WTC11 (cell line): ENCODE results near the gene INO80. TPM values are rescaled to one million over a fixed set of nuclear protein-coding genes. Genes with fewer than 3 reads are reported as not detected.

Experiments
- ATAC-seq: fragments of 200-7000 bp; cut with Tn5 transposase; 2 replicates; pipeline ENCODE4 v1.10.0; 2021; ENCODE audit warnings: mild to moderate bottlenecking, moderate library complexity
- CTCF ChIA-PET: fragments of 300-600 bp; sonication (Branson Sonifier 250); formaldehyde crosslinking; loops from one replicate; lab custom pipeline; 2021; ENCODE audit warnings: antibody characterized with exemption; lab: Charles Lee
- POLR2A ChIA-PET: fragments of 350-600 bp; sonication (Branson Sonifier 250); formaldehyde crosslinking; loops from one replicate; lab custom pipeline; 2021; ENCODE audit warnings: antibody characterized with exemption; lab: Charles Lee
- DNase-seq: peaks from one replicate; pipeline ENCODE4 v3.0.0; 2021; ENCODE audit warnings: low spot score
- H3K27ac Mint-ChIP-seq: 2 replicates; pipeline ENCODE4 v1.8.0; 2021; ENCODE audit warnings: mixed read lengths
- H3K27me3 Mint-ChIP-seq: 2 replicates; pipeline ENCODE4 v1.8.0; 2021; ENCODE audit warnings: low read depth, mild to moderate bottlenecking, moderate library complexity, mixed read lengths
- H3K36me3 Mint-ChIP-seq: 2 replicates; pipeline ENCODE4 v1.8.0; 2021; ENCODE audit warnings: mixed read lengths
- H3K4me1 Mint-ChIP-seq: 2 replicates; pipeline ENCODE4 v1.8.0; 2022; ENCODE audit warnings: mixed read lengths
- H3K4me3 Mint-ChIP-seq: 2 replicates; pipeline ENCODE4 v1.8.0; 2021; ENCODE audit warnings: mild to moderate bottlenecking, moderate library complexity, mixed read lengths
- H3K9me3 Mint-ChIP-seq: 2 replicates; pipeline ENCODE4 v1.8.0; 2021; ENCODE audit warnings: mixed read lengths
- ATF2 ChIP-seq: sonication (generic); formaldehyde crosslinking; IDR thresholded peaks from 2 replicates; pipeline ENCODE4 v1.8.1; 2022; ENCODE audit warnings: low read depth, missing genetic modification reagents, borderline replicate concordance
- E2F4 ChIP-seq: sonication (generic); formaldehyde crosslinking; IDR thresholded peaks from 2 replicates; pipeline ENCODE4 v1.8.1; 2022; ENCODE audit warnings: low read depth, mild to moderate bottlenecking, moderate library complexity, missing genetic modification reagents, borderline replicate concordance
- MYBL2 ChIP-seq: sonication (generic); formaldehyde crosslinking; IDR thresholded peaks from 2 replicates; pipeline ENCODE4 v1.8.1; 2023; ENCODE audit warnings: mild to moderate bottlenecking, moderate library complexity, missing genetic modification reagents
- NFATC4 ChIP-seq: fragments of 250-450 bp; sonication (Bioruptor Pico); IDR thresholded peaks from 2 replicates; pipeline ENCODE4 v1.9.0; 2021; ENCODE audit warnings: mild to moderate bottlenecking
- NFYB ChIP-seq: sonication (generic); formaldehyde crosslinking; conservative IDR thresholded peaks from 2 replicates; pipeline ENCODE4 v1.8.0; 2022; ENCODE audit warnings: low read depth, missing genetic modification reagents
- PRDM15 ChIP-seq: sonication (generic); formaldehyde crosslinking; IDR thresholded peaks from 2 replicates; pipeline ENCODE4 v1.8.0; 2022; ENCODE audit warnings: missing genetic modification reagents
- TCF7 ChIP-seq: sonication (generic); formaldehyde crosslinking; IDR thresholded peaks from 2 replicates; pipeline ENCODE4 v1.8.0; 2022; ENCODE audit warnings: mild to moderate bottlenecking, low read depth, missing genetic modification reagents, moderate library complexity
- ZBTB43 ChIP-seq: sonication (generic); formaldehyde crosslinking; IDR thresholded peaks from 2 replicates; pipeline ENCODE4 v1.8.1; 2023; ENCODE audit warnings: mild to moderate bottlenecking, missing genetic modification reagents
- ZNF219 ChIP-seq: sonication (generic); formaldehyde crosslinking; IDR thresholded peaks from 2 replicates; pipeline ENCODE4 v1.8.0; 2023; ENCODE audit warnings: missing genetic modification reagents, mild to moderate bottlenecking, borderline replicate concordance
- ZNF396 ChIP-seq: fragments of 250-450 bp; sonication (Bioruptor Pico); IDR thresholded peaks from 2 replicates; pipeline ENCODE4 v1.8.0; 2021; ENCODE audit warnings: mild to moderate bottlenecking, moderate library complexity, borderline replicate concordance
- ZNF512 ChIP-seq: sonication (generic); formaldehyde crosslinking; IDR thresholded peaks from 2 replicates; pipeline ENCODE4 v1.8.1; 2022; ENCODE audit warnings: missing genetic modification reagents, borderline replicate concordance
- ZSCAN18 ChIP-seq: fragments of 250-450 bp; sonication (Bioruptor Pico); IDR thresholded peaks from 2 replicates; pipeline ENCODE4 v2.1.2; 2022; ENCODE audit warnings: mild to moderate bottlenecking, moderate library complexity
- total RNA-seq: library from RNA; stranded (reverse); gene quantifications from 3 replicates; pipeline ENCODE4 v1.2.3, GENCODE V29; 2021
- TF ChIP-seq, protein P1 (sequence below): fragments of 250-450 bp; sonication (Bioruptor Pico); IDR thresholded peaks from 2 replicates; pipeline ENCODE4 v1.8.0; 2021; ENCODE audit warnings: mild to moderate bottlenecking
- TF ChIP-seq, protein P2 (sequence below): fragments of 250-450 bp; sonication (Bioruptor Pico); IDR thresholded peaks from 2 replicates; pipeline ENCODE4 v1.9.0; 2021; ENCODE audit warnings: mild to moderate bottlenecking, borderline replicate concordance
- TF ChIP-seq, protein P3 (sequence below): sonication (generic); formaldehyde crosslinking; IDR thresholded peaks from 2 replicates; pipeline ENCODE4 v1.8.0; 2022; ENCODE audit warnings: mild to moderate bottlenecking, missing genetic modification reagents
- TF ChIP-seq, protein P4 (sequence below): sonication (generic); formaldehyde crosslinking; conservative IDR thresholded peaks from 2 replicates; pipeline ENCODE4 v1.8.1; 2023; ENCODE audit warnings: mild to moderate bottlenecking, low read depth, missing genetic modification reagents, moderate library complexity

Gene INO80
- total RNA-seq, 1 experiment from 2014 or later: 20.6 TPM

DNA sequence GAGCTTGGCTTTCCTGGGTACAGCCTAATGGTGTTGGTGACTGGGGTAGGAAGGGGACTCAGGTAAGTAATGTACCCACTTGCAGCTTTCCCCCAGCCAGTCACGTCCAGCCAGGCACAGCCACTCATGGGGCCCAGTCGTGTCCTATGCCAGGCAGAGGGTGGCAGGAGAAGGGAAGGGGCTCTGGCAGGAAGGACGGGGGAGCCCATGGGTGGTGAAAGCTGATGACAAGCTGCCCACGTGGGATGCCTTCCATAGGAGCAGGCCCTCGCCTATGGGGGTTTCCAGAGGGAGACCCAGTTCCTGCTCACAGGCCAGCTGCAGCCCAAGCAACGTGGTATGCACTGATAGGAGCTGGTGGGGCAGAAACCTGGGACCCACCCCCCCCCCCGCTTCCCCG is 152.1 kb downstream of the INO80 start:
- H3K36me3 Mint-ChIP-seq: no peaks in the 10 kb centered on the region

More for the DNA sequence above, 152.1 kb downstream of the INO80 start:
- Mint-ChIP-seq H3K27me3 (no peaks in the 10 kb centered on the region), H3K4me3 (no peak overlapping the region), H3K9me3 (peaks cover 11% of the 10 kb centered on the region; the same call in 1 of the 2 replicates), H3K27ac (no peak overlapping the region), H3K4me1 (peaks cover 37% of the 10 kb centered on the region)
- TF ChIP-seq, protein P1, sequence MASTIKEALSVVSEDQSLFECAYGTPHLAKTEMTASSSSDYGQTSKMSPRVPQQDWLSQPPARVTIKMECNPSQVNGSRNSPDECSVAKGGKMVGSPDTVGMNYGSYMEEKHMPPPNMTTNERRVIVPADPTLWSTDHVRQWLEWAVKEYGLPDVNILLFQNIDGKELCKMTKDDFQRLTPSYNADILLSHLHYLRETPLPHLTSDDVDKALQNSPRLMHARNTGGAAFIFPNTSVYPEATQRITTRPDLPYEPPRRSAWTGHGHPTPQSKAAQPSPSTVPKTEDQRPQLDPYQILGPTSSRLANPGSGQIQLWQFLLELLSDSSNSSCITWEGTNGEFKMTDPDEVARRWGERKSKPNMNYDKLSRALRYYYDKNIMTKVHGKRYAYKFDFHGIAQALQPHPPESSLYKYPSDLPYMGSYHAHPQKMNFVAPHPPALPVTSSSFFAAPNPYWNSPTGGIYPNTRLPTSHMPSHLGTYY (CRISPR knock-in tag): no peak
- TF ChIP-seq E2F4 (CRISPR knock-in tag) (no peak), ZNF219 (CRISPR knock-in tag) (no peak), ZNF396 (CRISPR knock-in tag) (no peak), ZNF512 (no peak), ATF2 (CRISPR knock-in tag) (no peak), NFATC4 (CRISPR knock-in tag) (no peak), ZSCAN18 (CRISPR knock-in tag) (no peak), PRDM15 (CRISPR knock-in tag) (no peak), MYBL2 (CRISPR knock-in tag) (no peak), NFYB (CRISPR knock-in tag) (no peak), TCF7 (CRISPR knock-in tag) (no peak), ZBTB43 (no peak)
- TF ChIP-seq, protein P2, sequence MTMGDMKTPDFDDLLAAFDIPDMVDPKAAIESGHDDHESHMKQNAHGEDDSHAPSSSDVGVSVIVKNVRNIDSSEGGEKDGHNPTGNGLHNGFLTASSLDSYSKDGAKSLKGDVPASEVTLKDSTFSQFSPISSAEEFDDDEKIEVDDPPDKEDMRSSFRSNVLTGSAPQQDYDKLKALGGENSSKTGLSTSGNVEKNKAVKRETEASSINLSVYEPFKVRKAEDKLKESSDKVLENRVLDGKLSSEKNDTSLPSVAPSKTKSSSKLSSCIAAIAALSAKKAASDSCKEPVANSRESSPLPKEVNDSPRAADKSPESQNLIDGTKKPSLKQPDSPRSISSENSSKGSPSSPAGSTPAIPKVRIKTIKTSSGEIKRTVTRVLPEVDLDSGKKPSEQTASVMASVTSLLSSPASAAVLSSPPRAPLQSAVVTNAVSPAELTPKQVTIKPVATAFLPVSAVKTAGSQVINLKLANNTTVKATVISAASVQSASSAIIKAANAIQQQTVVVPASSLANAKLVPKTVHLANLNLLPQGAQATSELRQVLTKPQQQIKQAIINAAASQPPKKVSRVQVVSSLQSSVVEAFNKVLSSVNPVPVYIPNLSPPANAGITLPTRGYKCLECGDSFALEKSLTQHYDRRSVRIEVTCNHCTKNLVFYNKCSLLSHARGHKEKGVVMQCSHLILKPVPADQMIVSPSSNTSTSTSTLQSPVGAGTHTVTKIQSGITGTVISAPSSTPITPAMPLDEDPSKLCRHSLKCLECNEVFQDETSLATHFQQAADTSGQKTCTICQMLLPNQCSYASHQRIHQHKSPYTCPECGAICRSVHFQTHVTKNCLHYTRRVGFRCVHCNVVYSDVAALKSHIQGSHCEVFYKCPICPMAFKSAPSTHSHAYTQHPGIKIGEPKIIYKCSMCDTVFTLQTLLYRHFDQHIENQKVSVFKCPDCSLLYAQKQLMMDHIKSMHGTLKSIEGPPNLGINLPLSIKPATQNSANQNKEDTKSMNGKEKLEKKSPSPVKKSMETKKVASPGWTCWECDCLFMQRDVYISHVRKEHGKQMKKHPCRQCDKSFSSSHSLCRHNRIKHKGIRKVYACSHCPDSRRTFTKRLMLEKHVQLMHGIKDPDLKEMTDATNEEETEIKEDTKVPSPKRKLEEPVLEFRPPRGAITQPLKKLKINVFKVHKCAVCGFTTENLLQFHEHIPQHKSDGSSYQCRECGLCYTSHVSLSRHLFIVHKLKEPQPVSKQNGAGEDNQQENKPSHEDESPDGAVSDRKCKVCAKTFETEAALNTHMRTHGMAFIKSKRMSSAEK (CRISPR knock-in tag): no peak
- TF ChIP-seq, protein P3, sequence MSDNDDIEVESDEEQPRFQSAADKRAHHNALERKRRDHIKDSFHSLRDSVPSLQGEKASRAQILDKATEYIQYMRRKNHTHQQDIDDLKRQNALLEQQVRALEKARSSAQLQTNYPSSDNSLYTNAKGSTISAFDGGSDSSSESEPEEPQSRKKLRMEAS (CRISPR knock-in tag): no peak
- TF ChIP-seq, protein P4, sequence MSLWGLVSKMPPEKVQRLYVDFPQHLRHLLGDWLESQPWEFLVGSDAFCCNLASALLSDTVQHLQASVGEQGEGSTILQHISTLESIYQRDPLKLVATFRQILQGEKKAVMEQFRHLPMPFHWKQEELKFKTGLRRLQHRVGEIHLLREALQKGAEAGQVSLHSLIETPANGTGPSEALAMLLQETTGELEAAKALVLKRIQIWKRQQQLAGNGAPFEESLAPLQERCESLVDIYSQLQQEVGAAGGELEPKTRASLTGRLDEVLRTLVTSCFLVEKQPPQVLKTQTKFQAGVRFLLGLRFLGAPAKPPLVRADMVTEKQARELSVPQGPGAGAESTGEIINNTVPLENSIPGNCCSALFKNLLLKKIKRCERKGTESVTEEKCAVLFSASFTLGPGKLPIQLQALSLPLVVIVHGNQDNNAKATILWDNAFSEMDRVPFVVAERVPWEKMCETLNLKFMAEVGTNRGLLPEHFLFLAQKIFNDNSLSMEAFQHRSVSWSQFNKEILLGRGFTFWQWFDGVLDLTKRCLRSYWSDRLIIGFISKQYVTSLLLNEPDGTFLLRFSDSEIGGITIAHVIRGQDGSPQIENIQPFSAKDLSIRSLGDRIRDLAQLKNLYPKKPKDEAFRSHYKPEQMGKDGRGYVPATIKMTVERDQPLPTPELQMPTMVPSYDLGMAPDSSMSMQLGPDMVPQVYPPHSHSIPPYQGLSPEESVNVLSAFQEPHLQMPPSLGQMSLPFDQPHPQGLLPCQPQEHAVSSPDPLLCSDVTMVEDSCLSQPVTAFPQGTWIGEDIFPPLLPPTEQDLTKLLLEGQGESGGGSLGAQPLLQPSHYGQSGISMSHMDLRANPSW (CRISPR knock-in tag): no peak
- POLR2A ChIA-PET: interaction anchor here (0.5 to 3.6 kb wide), 2 partner anchors 11 to 22 kb away, joined by 6 to 22 read pairs; partner anchors contain the start of gene CHAC1
- CTCF ChIA-PET: interaction anchor here (0.7 to 6.7 kb wide), 7 partner anchors 10 to 59 kb away, joined by 3 to 55 read pairs (median 4); partner anchors contain the start of genes CHAC1 and DLL4
- no peak for ATAC-seq
- DNase-seq: no peak
